IPS-18a (cell line): ENCODE results near the gene FLNA.
A peak's percentile ranks its signal among the peaks of the same experiment; 100 is the strongest.

Experiments used
- H3K27ac ChIP-seq: one replicate; pipeline ENCODE4 v1.5.1; 2013; ENCODE audit warnings: low read length
- H3K27me3 ChIP-seq: one replicate; pipeline ENCODE4 v1.6.1; 2013; ENCODE audit warnings: mild to moderate bottlenecking, low read length; ENCODE audit not compliant: control insufficient read depth, insufficient read depth
- H3K36me3 ChIP-seq: one replicate; pipeline ENCODE4 v1.6.1; 2013; ENCODE audit warnings: low read depth, low read length; ENCODE audit not compliant: control insufficient read depth
- H3K4me1 ChIP-seq: one replicate; pipeline ENCODE4 v1.6.1; 2013; ENCODE audit warnings: low read depth, low read length; ENCODE audit not compliant: control insufficient read depth
- H3K4me3 ChIP-seq: one replicate; pipeline ENCODE4 v1.5.1; 2013; ENCODE audit warnings: low read length
- H3K9ac ChIP-seq: one replicate; pipeline ENCODE4 v1.6.1; 2013; ENCODE audit warnings: mild to moderate bottlenecking, low read length, moderate library complexity
- H3K9me3 ChIP-seq: one replicate; pipeline ENCODE4 v1.6.1; 2013; ENCODE audit warnings: low read depth, low read length; ENCODE audit not compliant: control insufficient read depth

Gene FLNA

GRCh38 chrX:154370300-154371016, 4.0 kb downstream of the FLNA start:
- H3K36me3 ChIP-seq: peaks cover 31% of the 10 kb centered on the region
- peak overlapping the region; percentile 91 for H3K4me3 ChIP-seq
- H3K9me3 ChIP-seq: peaks cover 2% of the 10 kb centered on the region
- peaks cover 10% of the 10 kb centered on the region for H3K4me1 ChIP-seq
- peak overlapping the region; percentile 96 for H3K9ac ChIP-seq
- peak overlapping the region; percentile 90 for H3K27ac ChIP-seq
- peaks cover 11% of the 10 kb centered on the region for H3K27me3 ChIP-seq

GRCh38 chrX:154369449-154370299, 4.8 kb downstream of the FLNA start:
- Histone ChIP-seq H3K9me3 (peaks cover 2% of the 10 kb centered on the region), H3K36me3 (peaks cover 39% of the 10 kb centered on the region), H3K9ac (peak overlapping the region; percentile 96), H3K27me3 (peaks cover 6% of the 10 kb centered on the region), H3K4me1 (peaks cover 10% of the 10 kb centered on the region), H3K27ac (peak overlapping the region; percentile 90), H3K4me3 (peak overlapping the region; percentile 91)

DNA sequence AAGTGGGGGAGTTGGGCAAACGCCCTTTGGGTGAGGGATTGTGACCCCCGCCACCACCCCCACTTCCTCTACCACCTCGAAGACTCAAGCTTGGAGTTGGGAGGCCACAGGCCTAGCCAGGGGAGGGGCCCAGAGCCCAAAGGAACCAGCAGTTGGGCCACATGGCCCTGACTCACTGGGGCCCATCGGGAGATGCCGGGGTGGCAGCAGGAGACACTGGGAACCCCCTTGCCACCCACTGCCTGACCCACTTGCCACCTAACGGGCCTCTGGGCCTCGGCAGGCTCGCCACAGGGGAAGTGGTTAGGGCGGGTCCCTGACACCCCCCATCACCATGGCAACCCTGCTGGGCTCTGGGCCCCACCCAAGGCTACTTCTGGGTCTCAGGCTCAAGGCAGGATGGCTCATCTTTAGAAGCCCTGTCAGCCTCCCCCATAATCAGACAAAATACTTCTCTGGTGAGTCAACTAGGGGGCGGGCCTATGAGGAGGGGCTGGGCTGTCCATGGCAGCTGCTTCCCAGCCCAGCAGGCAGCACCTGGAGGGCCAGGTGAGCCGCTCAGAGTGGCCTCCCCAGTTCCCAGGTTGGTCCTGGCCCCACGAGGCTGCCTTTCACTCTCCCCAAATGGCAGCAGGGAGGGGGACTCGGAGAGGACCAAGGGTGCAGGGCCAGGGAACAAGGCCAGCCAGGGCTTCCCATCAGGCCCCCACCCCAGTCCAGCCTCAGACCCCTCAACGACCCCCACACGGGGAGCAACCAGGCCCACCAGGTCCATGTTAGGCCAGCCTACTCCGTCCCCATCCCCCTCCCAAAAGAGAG, 5.6 kb downstream of the FLNA start:
- H3K4me3 ChIP-seq: peak overlapping the region; percentile 66
- H3K27me3 ChIP-seq: peaks cover 2% of the 10 kb centered on the region
- H3K9me3 ChIP-seq: peaks cover 2% of the 10 kb centered on the region
- H3K27ac ChIP-seq: peak overlapping the region; percentile 86
- H3K4me1 ChIP-seq: peaks cover 8% of the 10 kb centered on the region
- peak overlapping the region; percentile 79 for H3K9ac ChIP-seq
- H3K36me3 ChIP-seq: peaks cover 47% of the 10 kb centered on the region

- Histone ChIP-seq H3K27ac (no peak overlapping the region), H3K36me3 (peaks cover 52% of the 10 kb centered on the region), H3K27me3 (no peaks in the 10 kb centered on the region), H3K4me3 (no peak overlapping the region), H3K9ac (no peak overlapping the region), H3K4me1 (peaks cover 3% of the 10 kb centered on the region), H3K9me3 (peaks cover 2% of the 10 kb centered on the region)
Observed at GRCh38 chrX:154367474-154368308, 6.7 kb downstream of the FLNA start.

GRCh38 chrX:154366666-154367055, 7.8 kb downstream of the FLNA start:
- peaks cover 2% of the 10 kb centered on the region for H3K9me3 ChIP-seq
- H3K27me3 ChIP-seq: no peaks in the 10 kb centered on the region
- H3K4me3 ChIP-seq: no peak overlapping the region
- peaks cover 3% of the 10 kb centered on the region for H3K4me1 ChIP-seq
- H3K9ac ChIP-seq: no peak overlapping the region
- H3K27ac ChIP-seq: no peak overlapping the region
- peaks cover 63% of the 10 kb centered on the region for H3K36me3 ChIP-seq

- peaks cover 2% of the 10 kb centered on the region for H3K9me3 ChIP-seq
- peaks cover 68% of the 10 kb centered on the region for H3K36me3 ChIP-seq
- H3K27me3 ChIP-seq: no peaks in the 10 kb centered on the region
- peaks cover 3% of the 10 kb centered on the region for H3K4me1 ChIP-seq
- H3K27ac ChIP-seq: no peak overlapping the region
- H3K9ac ChIP-seq: no peak overlapping the region
- no peak overlapping the region for H3K4me3 ChIP-seq
Observed at GRCh38 chrX:154365997-154366665, 8.3 kb downstream of the FLNA start.

DNA sequence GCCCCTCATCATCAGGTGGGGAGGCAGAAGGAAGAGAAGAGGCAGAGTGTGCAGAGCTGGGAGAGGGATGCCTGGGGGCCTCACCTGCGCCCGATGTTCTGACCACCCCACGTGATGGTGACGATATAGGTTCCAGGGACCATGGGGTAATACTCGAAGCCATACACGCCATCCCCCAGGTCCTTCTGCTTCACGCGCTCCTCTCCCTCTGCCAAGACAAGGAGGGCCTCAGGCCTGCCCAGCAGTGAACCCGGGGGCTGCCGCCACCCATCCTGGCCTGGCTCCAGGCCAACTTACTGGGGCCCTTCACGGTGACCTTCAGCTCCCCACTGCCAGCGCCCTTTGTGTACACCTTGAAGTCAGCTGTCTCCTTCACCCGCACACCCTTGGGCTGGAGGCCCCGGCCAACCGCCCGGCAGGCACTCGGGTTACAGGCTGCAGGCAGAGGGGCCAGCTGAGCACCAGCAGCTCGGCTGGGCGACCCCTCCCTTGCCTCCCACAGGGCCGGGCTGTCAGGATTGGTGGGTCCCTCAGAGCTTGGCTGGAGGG, 9.3 kb downstream of the FLNA start:
- Histone ChIP-seq H3K36me3 (peaks cover 75% of the 10 kb centered on the region), H3K27ac (no peak overlapping the region), H3K9me3 (peaks cover 2% of the 10 kb centered on the region), H3K4me3 (no peak overlapping the region), H3K9ac (no peak overlapping the region), H3K4me1 (peaks cover 3% of the 10 kb centered on the region), H3K27me3 (no peaks in the 10 kb centered on the region)

DNA sequence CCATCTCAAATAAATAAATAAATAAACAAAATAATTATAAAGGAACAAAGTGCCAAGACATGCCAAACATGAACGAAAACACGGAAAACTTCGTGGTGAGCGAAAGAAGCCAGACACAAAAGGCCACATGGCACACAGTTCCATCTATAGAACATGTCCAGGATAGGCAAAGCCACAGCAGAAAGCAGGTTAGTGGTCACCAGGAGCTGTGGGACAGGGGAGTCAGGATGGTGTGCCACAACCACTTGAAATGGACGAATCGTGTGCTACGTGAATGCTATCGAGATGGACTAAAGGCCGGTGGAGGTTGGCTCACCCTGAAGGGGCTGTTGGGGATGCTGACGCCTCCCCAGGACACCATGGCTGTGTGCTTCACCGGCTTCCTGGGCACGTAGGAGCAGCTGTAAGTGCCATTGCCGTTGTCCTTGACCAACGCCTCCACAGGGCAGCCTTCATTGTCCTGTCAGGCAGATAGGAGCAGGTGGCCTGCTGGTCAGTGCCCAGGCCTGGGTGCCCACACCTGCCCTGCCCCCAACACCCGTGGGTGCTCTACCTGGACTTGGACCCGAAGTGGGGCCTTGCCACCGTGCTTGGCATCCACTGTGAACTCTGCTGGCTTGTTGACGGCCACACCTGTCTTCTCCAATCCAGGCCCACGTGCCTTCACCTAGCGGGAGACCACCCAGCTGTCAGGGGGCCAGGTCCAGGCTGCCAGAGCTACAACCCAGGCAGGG, 10.6 kb downstream of the FLNA start:
- H3K36me3 ChIP-seq: peaks cover 87% of the 10 kb centered on the region
- peaks cover 3% of the 10 kb centered on the region for H3K4me1 ChIP-seq
- H3K27me3 ChIP-seq: no peaks in the 10 kb centered on the region
- no peak overlapping the region for H3K4me3 ChIP-seq
- H3K27ac ChIP-seq: no peak overlapping the region
- peaks cover 2% of the 10 kb centered on the region for H3K9me3 ChIP-seq
- no peak overlapping the region for H3K9ac ChIP-seq

DNA sequence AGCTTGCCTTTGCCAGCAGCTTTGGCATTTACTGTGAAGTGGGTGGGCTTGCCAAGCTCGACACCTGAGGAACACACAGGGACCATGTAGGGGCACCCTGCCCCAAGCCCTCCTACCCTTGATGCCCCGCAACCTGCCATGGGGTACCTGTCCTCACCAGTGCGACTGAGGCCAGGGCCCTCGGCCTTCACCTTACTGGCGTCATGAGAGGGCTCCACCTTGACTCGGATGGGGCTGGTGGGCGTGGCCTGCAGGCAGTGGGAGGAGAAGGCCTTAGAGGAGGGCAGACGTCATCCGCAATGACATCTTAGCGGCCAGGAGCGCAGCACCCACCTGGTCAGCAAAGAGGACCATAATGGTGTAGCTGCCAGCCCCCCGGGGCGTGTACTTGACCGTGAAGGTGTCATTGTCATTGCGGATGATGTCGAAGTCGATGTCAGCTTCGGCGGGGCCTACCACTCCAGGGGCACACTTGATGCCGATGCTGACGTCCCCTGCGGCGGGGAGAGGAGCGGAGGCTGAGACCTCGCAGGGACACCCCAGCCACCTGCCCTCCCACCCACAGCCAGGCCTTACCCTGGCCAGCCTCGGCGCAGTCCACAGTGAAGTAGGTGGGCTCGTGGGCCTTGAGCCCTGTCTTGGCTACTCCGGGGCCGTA, 12.2 kb downstream of the FLNA start:
- no peak overlapping the region for H3K9ac ChIP-seq
- no peaks in the 10 kb centered on the region for H3K27me3 ChIP-seq
- H3K9me3 ChIP-seq: peaks cover 2% of the 10 kb centered on the region
- no peak overlapping the region for H3K27ac ChIP-seq
- H3K4me1 ChIP-seq: no peaks in the 10 kb centered on the region
- peaks cover 90% of the 10 kb centered on the region for H3K36me3 ChIP-seq
- no peak overlapping the region for H3K4me3 ChIP-seq
